Astrocyte (in vitro differentiated cells and primary cell): ENCODE results near the gene EEF1AKMT3. TPM values are rescaled to one million over a fixed set of nuclear protein-coding genes. Genes with fewer than 3 reads are reported as not detected.
"Not testable (repeated sequence)": the region's sequence is repeated elsewhere in the genome, so short reads cannot be mapped to it uniquely, and the experiment has no call there.

Experiments used
- DNase-seq: peaks from one replicate; pipeline ENCODE4 v3.0.0-alpha.2; 2010; ENCODE audit warnings: low read depth
- FAIRE-seq: peaks from 2 replicates; lab custom pipeline; 2011; peaks lifted over from hg19 to GRCh38; lab: Jason Lieb, UNC
- H2AFZ ChIP-seq: 2 replicates; pipeline ENCODE4 v1.6.0; 2012; ENCODE audit warnings: low read depth, low read length, inconsistent platforms
- H3K27ac ChIP-seq: 2 replicates; pipeline ENCODE4 v1.5.1; 2011; ENCODE audit warnings: low read depth, low read length, inconsistent platforms
- H3K27me3 ChIP-seq: 2 replicates; pipeline ENCODE4 v1.6.0; 2011; ENCODE audit warnings: low read length, inconsistent platforms; ENCODE audit not compliant: insufficient read depth
- H3K36me3 ChIP-seq: 2 replicates; pipeline ENCODE4 v1.5.1; 2011; ENCODE audit warnings: low read length, inconsistent platforms; ENCODE audit not compliant: insufficient read depth
- H3K4me1 ChIP-seq: 2 replicates; pipeline ENCODE4 v1.5.1; 2011; ENCODE audit warnings: low read length, inconsistent platforms; ENCODE audit not compliant: insufficient read depth
- H3K4me2 ChIP-seq: 2 replicates; pipeline ENCODE4 v1.6.0; 2012; ENCODE audit warnings: low read length, inconsistent platforms
- H3K4me3 ChIP-seq: 2 replicates; pipeline ENCODE4 v1.5.1; 2011; ENCODE audit warnings: low read depth, mild to moderate bottlenecking, low read length, inconsistent platforms; ENCODE audit not compliant: insufficient read depth
- H3K79me2 ChIP-seq: 2 replicates; pipeline ENCODE4 v1.6.0; 2012; ENCODE audit warnings: mild to moderate bottlenecking, low read length, inconsistent platforms; ENCODE audit not compliant: insufficient read depth
- H3K9ac ChIP-seq: 2 replicates; pipeline ENCODE4 v1.6.0; 2012; ENCODE audit warnings: mild to moderate bottlenecking, low read length, inconsistent platforms
- H3K9me3 ChIP-seq: 2 replicates; pipeline ENCODE4 v1.5.1; 2012; ENCODE audit warnings: low read depth, mild to moderate bottlenecking, low read length, inconsistent platforms; ENCODE audit not compliant: insufficient read depth
- H4K20me1 ChIP-seq: 2 replicates; pipeline ENCODE4 v1.6.0; 2012; ENCODE audit warnings: low read length, inconsistent platforms; ENCODE audit not compliant: insufficient read depth
- H3K27ac Mint-ChIP-seq: one replicate; pipeline ENCODE4 v1.8.0; 2021; ENCODE audit warnings: mild to moderate bottlenecking, mixed read lengths; ENCODE audit not compliant: unreplicated experiment
- H3K27me3 Mint-ChIP-seq: one replicate; pipeline ENCODE4 v1.8.0; 2021; ENCODE audit warnings: low read depth, mixed read lengths; ENCODE audit not compliant: unreplicated experiment
- H3K36me3 Mint-ChIP-seq: one replicate; pipeline ENCODE4 v1.8.0; 2021; ENCODE audit warnings: low read depth, mixed read lengths; ENCODE audit not compliant: unreplicated experiment
- H3K4me1 Mint-ChIP-seq: one replicate; pipeline ENCODE4 v1.8.0; 2021; ENCODE audit warnings: low read depth, mixed read lengths; ENCODE audit not compliant: unreplicated experiment
- H3K4me3 Mint-ChIP-seq: one replicate; pipeline ENCODE4 v1.8.0; 2021; ENCODE audit warnings: mild to moderate bottlenecking, moderate library complexity, mixed read lengths; ENCODE audit not compliant: unreplicated experiment
- H3K9me3 Mint-ChIP-seq: one replicate; pipeline ENCODE4 v1.8.0; 2021; ENCODE audit warnings: mild to moderate bottlenecking, mixed read lengths; ENCODE audit not compliant: unreplicated experiment
- CTCF ChIP-seq: IDR thresholded peaks from 2 replicates; pipeline ENCODE4 v1.5.1; 2011; ENCODE audit warnings: low read depth, mild to moderate bottlenecking, inconsistent platforms, low read length, moderate library complexity; ENCODE audit not compliant: insufficient read depth
- EZH2 ChIP-seq: IDR thresholded peaks from 2 replicates; pipeline ENCODE4 v1.6.1; 2012; ENCODE audit warnings: mild to moderate bottlenecking, low read length, inconsistent platforms; ENCODE audit not compliant: insufficient read depth
- total RNA-seq: library from RNA; stranded (reverse); gene quantifications from 2 replicates; pipeline ENCODE4 v1.2.1, GENCODE V29; 2021

The EEF1AKMT3 gene
- total RNA-seq, 1 donor from 2014 or later, result 8.1 TPM

- no peaks in the 10 kb centered on the region for H3K79me2 ChIP-seq
- H3K27ac ChIP-seq, result no peak overlapping the region
- no peak overlapping the region for H3K4me3 Mint-ChIP-seq
- TF ChIP-seq CTCF (no peak), EZH2 (no peak)
- DNase-seq, result no peak
- no peak overlapping the region for H2AFZ ChIP-seq
- peaks cover 23% of the 10 kb centered on the region for H4K20me1 ChIP-seq
- H3K27me3 ChIP-seq, result no peaks in the 10 kb centered on the region
- H3K36me3 Mint-ChIP-seq, result peaks cover 11% of the 10 kb centered on the region
- no peak for FAIRE-seq
- H3K4me3 ChIP-seq, result no peak overlapping the region
- H3K4me2 ChIP-seq, result no peak overlapping the region
- peaks cover 14% of the 10 kb centered on the region for H3K36me3 ChIP-seq
- peaks cover 7% of the 10 kb centered on the region for H3K4me1 ChIP-seq
- no peak overlapping the region for H3K9ac ChIP-seq
- H3K27ac Mint-ChIP-seq, result no peak overlapping the region
- peaks cover 7% of the 10 kb centered on the region for H3K4me1 Mint-ChIP-seq
- no peaks in the 10 kb centered on the region for H3K9me3 Mint-ChIP-seq
- H3K9me3 ChIP-seq, result no peaks in the 10 kb centered on the region
- H3K27me3 Mint-ChIP-seq, result no peaks in the 10 kb centered on the region
These were observed 44.4 kb downstream of the EEF1AKMT3 start for GRCh38 chr12:57816855-57817151.

GRCh38 chr12:57817261-57817989, 45.0 kb downstream of the EEF1AKMT3 start:
- Mint-ChIP-seq H3K4me1 (peaks cover 7% of the 10 kb centered on the region), H3K9me3 (no peaks in the 10 kb centered on the region), H3K27me3 (no peaks in the 10 kb centered on the region), H3K4me3 (no peak overlapping the region), H3K27ac (peak overlapping the region; percentile 18), H3K36me3 (peaks cover 11% of the 10 kb centered on the region)
- Histone ChIP-seq H3K27ac (no peak overlapping the region), H3K36me3 (peaks cover 15% of the 10 kb centered on the region), H4K20me1 (peaks cover 23% of the 10 kb centered on the region), H3K9me3 (no peaks in the 10 kb centered on the region), H3K9ac (no peak overlapping the region), H2AFZ (no peak overlapping the region), H3K79me2 (no peaks in the 10 kb centered on the region), H3K27me3 (no peaks in the 10 kb centered on the region), H3K4me2 (no peak overlapping the region), H3K4me1 (peaks cover 7% of the 10 kb centered on the region), H3K4me3 (no peak overlapping the region)
- FAIRE-seq, result no peak
- no peak for DNase-seq
- no peak for TF ChIP-seq EZH2

GRCh38 chr12:57817990-57818331, 45.5 kb downstream of the EEF1AKMT3 start:
- H3K9me3 Mint-ChIP-seq, H3K4me2 ChIP-seq, H3K79me2 ChIP-seq, H3K9ac ChIP-seq, H3K4me1 ChIP-seq, H3K4me3 ChIP-seq, H3K27ac ChIP-seq, FAIRE-seq, H2AFZ ChIP-seq, H3K27ac Mint-ChIP-seq, H3K27me3 ChIP-seq, DNase-seq, H3K4me3 Mint-ChIP-seq, H3K27me3 Mint-ChIP-seq, H3K9me3 ChIP-seq, H3K4me1 Mint-ChIP-seq: not testable (repeated sequence)
- Histone ChIP-seq H4K20me1 (peaks cover 24% of the 10 kb centered on the region), H3K36me3 (peaks cover 20% of the 10 kb centered on the region)
- H3K36me3 Mint-ChIP-seq, result peaks cover 12% of the 10 kb centered on the region

- H3K4me2 ChIP-seq, DNase-seq, H3K9me3 Mint-ChIP-seq, H2AFZ ChIP-seq, H3K27ac Mint-ChIP-seq, H3K4me3 Mint-ChIP-seq, H3K9ac ChIP-seq, H3K79me2 ChIP-seq, FAIRE-seq, H3K4me1 Mint-ChIP-seq, H3K27ac ChIP-seq, H3K27me3 Mint-ChIP-seq, H3K4me3 ChIP-seq, H3K9me3 ChIP-seq, H3K4me1 ChIP-seq, H3K27me3 ChIP-seq: not testable (repeated sequence)
- Histone ChIP-seq H3K36me3 (peaks cover 39% of the 10 kb centered on the region), H4K20me1 (peaks cover 34% of the 10 kb centered on the region)
- peaks cover 20% of the 10 kb centered on the region for H3K36me3 Mint-ChIP-seq
These were observed 47.7 kb downstream of the EEF1AKMT3 start for GRCh38 chr12:57820119-57820518.

GRCh38 chr12:57821015-57821414, 48.6 kb downstream of the EEF1AKMT3 start:
- not testable (repeated sequence) for H3K27ac ChIP-seq, H3K9ac ChIP-seq, H3K4me1 ChIP-seq, H3K27me3 Mint-ChIP-seq, H3K9me3 ChIP-seq, H3K4me3 Mint-ChIP-seq, H3K4me2 ChIP-seq, H3K79me2 ChIP-seq, H3K27ac Mint-ChIP-seq, DNase-seq, FAIRE-seq, H3K4me3 ChIP-seq, H3K27me3 ChIP-seq, H3K9me3 Mint-ChIP-seq, H2AFZ ChIP-seq, H3K4me1 Mint-ChIP-seq
- Histone ChIP-seq H3K36me3 (peaks cover 48% of the 10 kb centered on the region), H4K20me1 (peaks cover 36% of the 10 kb centered on the region)
- H3K36me3 Mint-ChIP-seq, result peaks cover 23% of the 10 kb centered on the region
